NCI-H1105 treated with DMSO at 0.1 percent for 48 hours (cell line): ENCODE measurements around the gene IL17RD.

ENCODE experiments used
- DNase-seq: peaks from one replicate; lab custom pipeline; 2025; lab: John Stamatoyannopoulos, UW

Gene IL17RD

GRCh38 chr3:57158813-57159738, 6.1 kb downstream of the IL17RD start:
- no peak for DNase-seq

DNA sequence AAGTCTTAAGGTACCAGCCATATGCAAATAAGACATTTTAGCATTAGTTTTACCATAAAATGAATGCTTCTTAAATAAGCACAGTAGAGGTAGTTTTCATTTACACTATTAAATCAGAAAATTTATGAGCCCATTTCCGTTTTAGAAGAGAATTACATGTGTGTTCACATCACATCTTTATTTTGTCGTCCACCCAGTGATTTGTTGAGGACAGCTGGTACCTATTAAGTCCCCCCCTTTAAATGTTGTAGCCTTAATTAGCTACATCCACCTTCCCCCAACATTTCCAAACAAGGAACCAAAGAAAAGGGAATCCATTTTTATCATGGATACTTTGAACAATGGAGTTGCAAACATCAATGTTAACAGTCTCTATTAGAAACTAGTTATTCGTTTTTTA, 6.8 kb downstream of the IL17RD start:
- no peak for DNase-seq

DNA sequence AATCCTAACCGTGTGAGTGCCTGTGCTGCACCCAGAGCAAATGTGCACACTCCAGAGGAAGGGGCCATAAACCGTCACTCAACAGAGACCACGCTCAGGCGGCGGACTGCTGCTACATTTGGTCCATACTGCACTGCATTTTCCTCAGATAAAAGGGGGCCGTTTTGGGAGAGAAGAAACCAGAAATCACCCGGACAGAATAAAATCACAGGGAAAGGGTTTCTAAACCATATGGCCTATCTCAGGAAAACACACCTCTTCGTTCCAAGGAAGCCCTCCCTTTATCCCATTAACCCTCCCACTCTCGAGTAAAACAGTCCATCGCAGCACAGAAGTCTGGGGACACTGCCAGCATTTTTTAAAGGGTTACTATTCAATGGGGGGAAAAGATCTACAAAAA, 7.6 kb downstream of the IL17RD start:
- no peak for DNase-seq

GRCh38 chr3:57155310-57155643, 9.9 kb downstream of the IL17RD start:
- DNase-seq = no peak

DNA sequence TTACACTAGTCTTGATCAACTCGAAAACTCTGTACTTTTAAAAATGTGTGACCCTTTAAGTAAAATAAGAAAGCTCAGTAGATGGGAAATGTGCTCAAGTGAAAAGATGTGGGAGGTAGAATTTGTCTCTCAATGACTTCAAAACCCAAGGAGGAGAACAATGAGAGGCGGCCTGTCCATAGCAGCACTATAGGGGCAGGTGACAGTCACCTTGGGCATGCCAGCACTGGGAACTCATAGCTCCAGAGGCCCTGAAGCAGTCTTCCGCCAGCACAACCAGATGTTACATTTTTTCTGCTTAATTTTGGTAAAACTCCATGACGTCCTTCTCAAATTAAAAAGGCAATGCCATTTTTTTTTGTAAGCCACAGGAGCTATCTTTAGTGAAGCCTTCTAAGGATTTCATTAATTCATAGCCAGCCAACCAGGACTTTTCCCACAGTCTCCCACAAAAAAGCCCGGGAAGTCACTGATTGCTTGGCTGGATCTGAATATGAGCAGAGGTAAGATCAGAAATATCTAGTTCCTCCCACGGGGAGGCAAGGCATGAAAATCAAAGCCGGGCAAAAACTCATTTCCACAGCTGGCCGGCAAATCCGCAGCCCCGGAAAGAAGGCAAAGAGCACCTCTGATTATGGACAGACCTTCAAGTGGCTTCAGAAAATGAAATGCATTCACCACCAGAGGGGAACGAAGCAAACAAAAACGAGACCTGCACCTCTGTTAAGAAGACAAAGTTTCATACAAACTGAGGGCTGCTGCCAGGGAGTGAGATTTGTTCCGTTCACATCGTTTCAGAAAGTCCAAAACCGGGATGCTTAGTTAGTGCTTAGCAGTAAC, 10.5 kb downstream of the IL17RD start:
- DNase-seq = no peak

DNA sequence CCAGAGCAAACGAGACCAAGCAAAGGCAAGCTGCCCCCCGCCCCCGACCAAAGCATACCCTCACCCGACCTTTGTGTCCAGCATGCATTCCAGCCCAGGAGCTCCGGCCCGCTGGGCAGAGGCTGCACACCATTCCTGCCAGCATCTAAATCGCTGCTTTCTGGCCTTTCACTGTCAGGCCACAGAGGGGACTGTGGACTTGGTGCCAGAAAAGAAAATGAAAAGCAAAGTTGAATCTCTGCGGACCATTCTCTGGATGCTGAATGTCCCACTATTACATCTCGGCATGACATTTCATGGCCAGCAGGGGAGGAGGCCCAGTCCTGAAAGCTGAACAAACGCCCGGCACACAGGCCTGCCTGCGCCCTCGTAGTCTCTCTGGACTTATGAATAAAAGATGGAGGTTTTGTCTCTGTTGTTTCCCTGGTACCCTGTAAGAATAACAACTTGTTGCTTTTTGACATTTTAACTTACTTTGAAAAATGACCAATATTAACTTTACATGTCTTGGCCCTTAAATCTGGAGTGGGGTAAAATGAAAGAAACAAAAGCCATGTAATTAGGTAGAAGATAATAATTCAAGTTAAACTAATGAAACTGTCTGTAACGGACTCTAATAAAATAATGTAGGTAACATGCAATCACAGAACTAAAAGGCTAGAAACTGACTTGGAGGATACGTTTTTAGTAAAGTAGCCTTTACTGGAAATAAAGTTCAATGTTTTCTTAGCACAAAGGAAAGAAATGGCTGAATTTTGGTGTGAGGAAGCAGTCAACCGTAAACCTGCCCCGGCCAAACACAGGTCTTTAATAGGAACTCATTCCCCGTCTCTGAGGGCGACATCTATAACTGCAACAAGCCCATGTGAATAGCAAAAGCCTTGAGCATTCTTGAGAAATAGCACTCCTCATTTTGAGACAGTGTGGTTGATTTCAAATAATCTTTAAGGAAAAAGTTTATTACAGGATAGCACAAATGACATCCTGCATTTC, 12.7 kb downstream of the IL17RD start:
- no peak for DNase-seq

DNA sequence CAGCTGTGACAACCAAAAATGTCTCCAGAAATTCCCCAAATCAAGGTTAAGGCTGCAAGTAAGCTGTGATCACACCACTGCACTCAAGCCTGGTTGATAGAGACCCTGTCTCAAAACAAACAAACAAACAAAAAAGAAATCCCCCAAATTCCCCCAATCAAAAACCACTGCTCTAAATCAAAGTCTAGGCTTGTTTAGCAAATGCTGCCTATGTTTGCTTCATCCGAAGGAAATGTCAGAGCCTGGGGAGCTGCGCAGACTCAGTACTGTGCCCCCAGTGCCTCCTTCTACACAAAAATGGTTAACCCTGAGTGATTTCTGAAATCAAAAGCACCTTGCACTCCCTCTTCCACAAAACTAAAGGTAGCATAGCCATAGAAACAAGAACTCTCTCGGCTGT, 13.4 kb downstream of the IL17RD start:
- DNase-seq = no peak

- no peak for DNase-seq
These were observed 14.1 kb downstream of the IL17RD start for GRCh38 chr3:57151021-57151449.

DNA sequence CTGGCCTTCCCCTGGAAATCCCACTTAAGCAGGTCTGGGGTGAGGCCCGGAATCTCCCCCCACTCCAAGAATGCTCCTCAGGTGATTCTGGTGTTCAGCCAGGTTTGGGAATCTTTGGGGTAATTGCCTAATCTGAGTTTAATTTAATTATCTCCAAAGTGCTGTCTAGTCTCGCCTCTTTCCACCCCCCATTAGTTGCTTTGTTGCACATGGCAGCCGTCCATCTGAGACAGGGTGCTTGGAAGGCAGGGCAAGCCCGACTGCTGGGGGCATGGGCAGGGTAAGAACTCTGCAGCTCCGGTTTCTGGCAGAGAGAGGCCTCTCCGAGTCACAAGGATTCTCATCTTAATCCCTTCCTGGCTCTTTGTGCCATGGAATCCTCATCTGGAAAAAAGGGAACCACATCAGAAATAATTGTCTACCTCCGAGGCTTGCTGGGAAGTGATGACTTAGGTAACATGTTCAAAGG, 15.0 kb downstream of the IL17RD start:
- DNase-seq = peak; percentile 49

DNA sequence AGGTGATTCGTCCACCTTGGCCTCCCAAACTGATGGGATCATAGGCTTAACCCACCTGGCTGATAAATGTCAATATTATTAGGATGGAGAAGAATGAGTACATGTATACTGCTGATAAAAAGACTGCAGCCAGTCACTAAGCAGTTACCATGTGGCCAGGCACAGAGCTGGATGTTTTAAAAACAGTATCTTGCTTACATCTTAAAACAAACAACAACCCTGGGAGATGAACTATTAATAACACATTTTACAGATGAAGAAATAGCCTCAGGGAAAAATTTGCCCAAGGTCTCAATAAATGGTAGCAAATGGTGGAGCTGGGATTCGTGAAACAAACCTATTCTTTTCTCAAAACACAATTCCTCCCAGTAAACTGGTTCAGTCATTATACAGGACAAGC, 18.1 kb downstream of the IL17RD start:
- DNase-seq = no peak

DNA sequence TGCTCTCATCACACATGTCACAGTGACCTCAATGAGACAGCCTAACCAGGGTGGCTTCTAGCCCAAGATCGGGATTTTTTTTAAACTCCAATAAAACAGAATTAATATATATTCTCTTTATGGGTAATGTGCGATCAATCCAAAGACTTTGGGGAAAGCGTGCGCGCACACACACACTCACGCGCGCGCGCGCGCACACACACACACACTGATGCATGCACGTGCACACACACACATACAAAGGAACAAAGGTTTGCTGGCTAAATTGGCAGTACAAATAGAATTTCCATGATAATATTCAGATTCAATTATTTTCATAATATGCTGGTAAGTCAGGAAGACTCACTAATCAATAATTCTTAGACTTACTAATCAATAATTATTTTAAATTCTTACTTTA, 19.3 kb downstream of the IL17RD start:
- DNase-seq = no peak

- DNase-seq = no peak
These were observed 20.2 kb downstream of the IL17RD start for GRCh38 chr3:57144952-57145351.

DNA sequence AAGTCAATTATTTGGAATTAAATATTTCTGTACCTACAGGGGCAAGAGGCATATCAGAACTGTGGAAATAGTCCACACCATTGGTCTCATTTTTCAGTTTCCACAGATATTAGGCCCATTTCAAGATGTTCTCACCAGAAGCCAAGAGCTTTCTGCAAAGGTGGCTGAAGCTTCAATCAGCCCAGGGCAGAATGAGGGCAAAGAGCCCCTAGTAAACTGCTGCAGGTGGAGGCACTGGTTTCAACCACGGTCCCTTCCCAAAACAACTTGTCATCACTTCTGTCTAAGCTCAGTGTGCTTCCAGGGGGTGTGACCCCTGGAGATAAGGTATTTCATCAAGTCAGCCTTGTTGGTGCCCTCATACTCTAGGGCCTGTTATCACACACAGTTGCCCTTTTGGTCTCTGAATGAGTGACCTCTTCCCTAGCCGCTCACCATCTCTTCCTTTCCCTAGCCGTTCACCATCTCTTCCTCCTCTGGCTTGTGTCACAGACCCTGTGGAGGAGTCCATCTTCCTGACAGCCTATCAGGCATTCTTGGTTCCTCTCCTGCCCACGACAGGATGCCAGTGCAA, 21.2 kb downstream of the IL17RD start:
- no peak for DNase-seq

- DNase-seq = no peak
These were observed 22.8 kb downstream of the IL17RD start for GRCh38 chr3:57142411-57142723.

DNA sequence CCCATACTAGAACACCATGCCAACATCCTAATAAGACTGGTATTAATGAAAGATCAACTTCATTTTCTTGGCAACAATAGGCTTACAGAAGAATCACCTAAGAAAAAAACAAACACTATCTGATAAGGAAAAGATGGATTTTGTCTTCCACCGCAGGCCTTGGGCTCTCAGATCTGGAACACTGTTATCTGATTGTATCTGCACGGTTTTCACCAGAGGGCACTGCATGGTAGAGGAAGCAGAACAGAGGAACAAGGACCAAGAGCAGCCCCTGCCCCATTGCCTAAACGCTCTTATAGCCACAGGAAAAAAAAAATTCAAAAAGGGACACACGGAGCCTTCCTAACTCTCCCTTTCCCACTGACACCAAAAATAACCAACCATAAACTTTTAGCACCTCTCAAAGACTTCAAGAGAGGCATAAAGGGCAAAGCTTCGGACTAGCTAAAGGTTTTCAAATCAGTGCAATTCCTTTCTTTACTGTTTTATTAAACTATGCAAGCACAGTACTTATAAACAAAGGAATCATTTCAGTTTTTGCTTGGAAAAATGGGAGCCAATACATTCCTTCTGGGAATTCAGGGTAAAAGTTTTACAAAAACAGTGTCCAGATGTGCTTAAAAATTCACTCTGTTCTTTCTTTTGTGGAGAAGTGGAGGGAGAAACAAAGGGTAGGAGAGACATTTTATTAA, 23.3 kb downstream of the IL17RD start:
- no peak for DNase-seq

DNA sequence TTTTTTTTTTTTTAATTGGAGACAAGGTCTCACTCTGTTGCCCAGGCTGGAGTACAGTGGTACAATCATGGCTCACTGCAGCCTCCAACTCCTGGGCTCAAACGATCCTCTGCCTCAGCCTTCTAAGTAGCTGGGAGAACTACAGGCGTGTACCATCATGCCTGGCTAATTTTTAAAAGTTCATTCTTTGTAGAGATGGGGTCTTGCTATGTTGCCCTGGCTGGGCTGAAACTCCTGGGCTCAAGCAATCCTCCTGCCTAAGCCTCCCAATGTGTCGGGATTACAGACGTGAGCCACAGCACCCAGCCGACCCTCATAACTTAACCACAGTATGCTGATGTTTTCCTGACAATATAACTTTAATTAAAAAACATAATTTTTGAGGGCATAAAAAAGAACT, 24.3 kb downstream of the IL17RD start:
- no peak for DNase-seq

- no peak for DNase-seq
These were observed 29.0 kb downstream of the IL17RD start for GRCh38 chr3:57135964-57136719.

- DNase-seq = no peak
These were observed 32.0 kb downstream of the IL17RD start for GRCh38 chr3:57133157-57133556.

- DNase-seq = no peak
These were observed 32.5 kb downstream of the IL17RD start for GRCh38 chr3:57132674-57133073.

GRCh38 chr3:57131210-57131588, 34.0 kb downstream of the IL17RD start:
- DNase-seq = no peak
